H9 (cell line): Measurements from ENCODE around the gene TTN. TPM values are rescaled to one million over a fixed set of nuclear protein-coding genes. Genes with fewer than 3 reads are reported as not detected.

Experiments
- DNase-seq: peaks from one replicate; pipeline ENCODE4 v3.0.0-alpha.2; 2017
- H2AFZ ChIP-seq: one replicate; pipeline ENCODE4 v1.6.1; 2013; ENCODE audit warnings: mild to moderate bottlenecking, low read length, control low read depth, moderate library complexity
- H2AK5ac ChIP-seq: 2 replicates; pipeline ENCODE4 v1.6.1; 2013; ENCODE audit warnings: low read length, control low read depth, mixed read lengths; ENCODE audit not compliant: insufficient read length
- H2BK120ac ChIP-seq: one replicate; pipeline ENCODE4 v1.6.1; 2013; ENCODE audit warnings: low read depth, mild to moderate bottlenecking, low read length, control low read depth, inconsistent platforms; ENCODE audit not compliant: poor library complexity, severe bottlenecking
- H2BK12ac ChIP-seq: 2 replicates; pipeline ENCODE4 v1.6.1; 2013; ENCODE audit warnings: low read length, control low read depth, mixed read lengths, low read depth; ENCODE audit not compliant: insufficient read length
- H2BK15ac ChIP-seq: 2 replicates; pipeline ENCODE4 v1.6.1; 2013; ENCODE audit warnings: low read depth, low read length, control low read depth
- H2BK20ac ChIP-seq: one replicate; pipeline ENCODE4 v1.6.1; 2013; ENCODE audit warnings: low read depth, mild to moderate bottlenecking, low read length, control low read depth, inconsistent platforms; ENCODE audit not compliant: poor library complexity, severe bottlenecking
- H2BK5ac ChIP-seq: 2 replicates; pipeline ENCODE4 v1.6.1; 2013; ENCODE audit warnings: low read length, control low read depth, mixed read lengths; ENCODE audit not compliant: insufficient read length
- H3K14ac ChIP-seq: 2 replicates; pipeline ENCODE4 v1.6.1; 2013; ENCODE audit warnings: low read length, control low read depth; ENCODE audit not compliant: insufficient read depth
- H3K18ac ChIP-seq: 2 replicates; pipeline ENCODE4 v1.6.1; 2013; ENCODE audit warnings: low read depth, mild to moderate bottlenecking, mixed read lengths, low read length, control low read depth; ENCODE audit not compliant: insufficient read length
- H3K23ac ChIP-seq: 2 replicates; pipeline ENCODE4 v1.6.1; 2013; ENCODE audit warnings: low read length, control low read depth, mixed read lengths, low read depth; ENCODE audit not compliant: insufficient read length
- H3K23me2 ChIP-seq: 2 replicates; pipeline ENCODE4 v1.6.1; 2013; ENCODE audit warnings: low read depth, mild to moderate bottlenecking, mixed read lengths, low read length, control low read depth; ENCODE audit not compliant: insufficient read length, poor library complexity, severe bottlenecking
- H3K27ac ChIP-seq: 2 replicates; pipeline ENCODE4 v1.5.1; 2013; ENCODE audit warnings: low read length, control low read depth, mixed read lengths, low read depth; ENCODE audit not compliant: insufficient read length
- H3K27me3 ChIP-seq: 2 replicates; pipeline ENCODE4 v1.6.1; 2013; ENCODE audit warnings: low read length, control low read depth, inconsistent platforms; ENCODE audit not compliant: insufficient read depth
- H3K4ac ChIP-seq: 2 replicates; pipeline ENCODE4 v1.6.1; 2013; ENCODE audit warnings: low read depth, mild to moderate bottlenecking, control low read depth, inconsistent platforms, low read length, moderate library complexity
- H3K4me1 ChIP-seq: 2 replicates; pipeline ENCODE4 v1.6.1; 2013; ENCODE audit warnings: low read length, control low read depth, inconsistent platforms; ENCODE audit not compliant: insufficient read depth
- H3K4me2 ChIP-seq: 2 replicates; pipeline ENCODE4 v1.6.1; 2013; ENCODE audit warnings: low read length, control low read depth, mixed read lengths; ENCODE audit not compliant: insufficient read length, insufficient read depth
- H3K56ac ChIP-seq: 2 replicates; pipeline ENCODE4 v1.6.1; 2013; ENCODE audit warnings: low read depth, mild to moderate bottlenecking, mixed read lengths, low read length, control low read depth; ENCODE audit not compliant: insufficient read length
- H3K79me1 ChIP-seq: 2 replicates; pipeline ENCODE4 v1.6.1; 2013; ENCODE audit warnings: low read depth, mild to moderate bottlenecking, moderate library complexity, low read length, control low read depth, inconsistent platforms; ENCODE audit not compliant: insufficient read depth, poor library complexity, severe bottlenecking
- H3K79me2 ChIP-seq: 2 replicates; pipeline ENCODE4 v1.6.1; 2013; ENCODE audit warnings: low read length, control low read depth, inconsistent platforms; ENCODE audit not compliant: insufficient read depth
- H3K9ac ChIP-seq: 2 replicates; pipeline ENCODE4 v1.6.1; 2013; ENCODE audit warnings: low read length, control low read depth, mixed read lengths; ENCODE audit not compliant: insufficient read length; ENCODE audit errors: extremely low read depth
- H3K9me3 ChIP-seq: one replicate; pipeline ENCODE4 v1.6.1; 2013; ENCODE audit warnings: low read depth, low read length, inconsistent platforms; ENCODE audit not compliant: control insufficient read depth
- H3T11ph ChIP-seq: one replicate; pipeline ENCODE4 v1.6.1; 2013; ENCODE audit warnings: mild to moderate bottlenecking, low read length, control low read depth, inconsistent platforms
- H4K20me1 ChIP-seq: one replicate; pipeline ENCODE4 v1.6.1; 2013; ENCODE audit not compliant: control insufficient read depth, insufficient read length, insufficient read depth
- H4K5ac ChIP-seq: 2 replicates; pipeline ENCODE4 v1.6.1; 2013; ENCODE audit warnings: low read depth, mild to moderate bottlenecking, mixed read lengths, low read length, control low read depth; ENCODE audit not compliant: insufficient read length
- H4K8ac ChIP-seq: replicated peaks from 2 replicates; pipeline ENCODE4 v1.6.1; 2013; ENCODE audit warnings: low read length, control low read depth, mixed read lengths, low read depth; ENCODE audit not compliant: insufficient read length
- H4K91ac ChIP-seq: 2 replicates; pipeline ENCODE4 v1.6.1; 2013; ENCODE audit warnings: low read depth, mild to moderate bottlenecking, moderate library complexity, mixed read lengths, low read length, control low read depth; ENCODE audit not compliant: insufficient read length
- H3K27ac Mint-ChIP-seq, 3 experiments: 2 replicates in 2 of 3; 3 replicates in 1 of 3; pipeline ENCODE4 v1.8.0; 2020 to 2021; ENCODE audit warnings: mixed read lengths in 3 of 3, mild to moderate bottlenecking in 1 of 3, moderate library complexity in 1 of 3
- H3K27me3 Mint-ChIP-seq: 2 replicates; pipeline ENCODE4 v1.8.0; 2021; ENCODE audit warnings: low read depth, mild to moderate bottlenecking, moderate library complexity, mixed read lengths
- H3K36me3 Mint-ChIP-seq, 3 experiments: 2 replicates in 2 of 3; 3 replicates in 1 of 3; pipeline ENCODE4 v1.8.0; 2020 to 2021; ENCODE audit warnings: low read depth in 3 of 3, mixed read lengths in 3 of 3; ENCODE audit not compliant: insufficient read depth in 1 of 3
- H3K4me1 Mint-ChIP-seq, 2 experiments: 2 replicates each; pipeline ENCODE4 v1.8.0; 2020; ENCODE audit warnings: mixed read lengths in 2 of 2
- H3K4me3 Mint-ChIP-seq, 2 experiments: 2 replicates in 1 of 2; 3 replicates in 1 of 2; pipeline ENCODE4 v1.8.0; 2020 to 2021; ENCODE audit warnings: mild to moderate bottlenecking in 2 of 2, mixed read lengths in 2 of 2, moderate library complexity in 1 of 2
- H3K9me3 Mint-ChIP-seq, 2 experiments: 2 replicates in 1 of 2; 3 replicates in 1 of 2; pipeline ENCODE4 v1.8.0; 2020; ENCODE audit warnings: mild to moderate bottlenecking in 2 of 2, mixed read lengths in 2 of 2, moderate library complexity in 1 of 2
- WGBS: extraction: QIAGEN DNeasy Blood & Tissue Kit; methylation state at CpG from one replicate; pipeline ENCODE4 v1.1.7; 2013; ENCODE audit warnings: missing lambda C conversion rate, low lambda C conversion rate, mixed read lengths; ENCODE audit not compliant: insufficient read length; ENCODE audit errors: extremely low coverage; 5-methylcytosine and 5-hydroxymethylcytosine counted together
- total RNA-seq: library from RNA; stranded (reverse); gene quantifications from 2 replicates; pipeline ENCODE4 v1.2.1, GENCODE V29; 2021
- TF ChIP-seq, protein P1 (sequence below): fragments of 200-600 bp; sonication (generic); conservative IDR thresholded peaks from 3 replicates; pipeline ENCODE4 v1.8.0; 2021; ENCODE audit warnings: antibody characterized with exemption, mild to moderate bottlenecking

Gene TTN
- total RNA-seq, 1 experiment from 2014 or later = 0.70 TPM

DNA sequence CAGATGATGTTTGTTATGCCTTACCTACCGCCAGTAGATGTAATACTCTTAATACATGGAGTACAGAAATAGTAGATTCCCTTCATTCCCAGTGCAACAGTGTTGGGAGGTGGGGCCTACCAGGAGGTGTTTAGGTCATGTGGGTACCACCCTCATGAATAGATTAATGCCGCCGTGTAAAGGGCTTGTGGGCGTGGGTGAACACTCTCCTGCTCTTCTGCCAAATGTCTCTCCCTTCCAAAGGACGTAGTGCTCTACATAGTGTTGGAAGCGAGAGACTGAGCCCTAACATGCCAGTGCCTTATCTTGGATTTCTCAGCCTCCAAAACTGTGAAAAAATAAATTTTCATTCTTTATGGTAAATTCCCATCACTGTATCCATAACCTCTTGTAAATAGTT is 296.8 kb downstream of the TTN start:
- TF ChIP-seq, protein P1, sequence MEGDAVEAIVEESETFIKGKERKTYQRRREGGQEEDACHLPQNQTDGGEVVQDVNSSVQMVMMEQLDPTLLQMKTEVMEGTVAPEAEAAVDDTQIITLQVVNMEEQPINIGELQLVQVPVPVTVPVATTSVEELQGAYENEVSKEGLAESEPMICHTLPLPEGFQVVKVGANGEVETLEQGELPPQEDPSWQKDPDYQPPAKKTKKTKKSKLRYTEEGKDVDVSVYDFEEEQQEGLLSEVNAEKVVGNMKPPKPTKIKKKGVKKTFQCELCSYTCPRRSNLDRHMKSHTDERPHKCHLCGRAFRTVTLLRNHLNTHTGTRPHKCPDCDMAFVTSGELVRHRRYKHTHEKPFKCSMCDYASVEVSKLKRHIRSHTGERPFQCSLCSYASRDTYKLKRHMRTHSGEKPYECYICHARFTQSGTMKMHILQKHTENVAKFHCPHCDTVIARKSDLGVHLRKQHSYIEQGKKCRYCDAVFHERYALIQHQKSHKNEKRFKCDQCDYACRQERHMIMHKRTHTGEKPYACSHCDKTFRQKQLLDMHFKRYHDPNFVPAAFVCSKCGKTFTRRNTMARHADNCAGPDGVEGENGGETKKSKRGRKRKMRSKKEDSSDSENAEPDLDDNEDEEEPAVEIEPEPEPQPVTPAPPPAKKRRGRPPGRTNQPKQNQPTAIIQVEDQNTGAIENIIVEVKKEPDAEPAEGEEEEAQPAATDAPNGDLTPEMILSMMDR = no peak
- Histone ChIP-seq H3K27ac (no peak overlapping the region), H4K8ac (no peak overlapping the region), H3K56ac (no peak overlapping the region), H4K20me1 (no peaks in the 10 kb centered on the region), H3K79me2 (no peaks in the 10 kb centered on the region), H3K4me1 (no peaks in the 10 kb centered on the region), H2BK15ac (no peak overlapping the region), H3K23me2 (no peaks in the 10 kb centered on the region), H3K27me3 (no peaks in the 10 kb centered on the region), H2AFZ (no peak overlapping the region), H3K79me1 (no peaks in the 10 kb centered on the region), H3K4ac (no peak overlapping the region), H2BK20ac (no peak overlapping the region), H2AK5ac (no peak overlapping the region), H3T11ph (no peak overlapping the region), H2BK120ac (no peak overlapping the region), H3K4me2 (no peak overlapping the region), H3K9me3 (no peaks in the 10 kb centered on the region), H3K18ac (no peak overlapping the region), H4K91ac (no peak overlapping the region), H2BK12ac (no peak overlapping the region), H4K5ac (no peak overlapping the region), H2BK5ac (no peak overlapping the region), H3K9ac (no peak overlapping the region), H3K14ac (no peak overlapping the region), H3K23ac (no peak overlapping the region)
- Mint-ChIP-seq H3K36me3 (no peaks in the 10 kb centered on the region), H3K27me3 (no peaks in the 10 kb centered on the region), H3K4me3 (no peak overlapping the region), H3K27ac (no peak overlapping the region; a peak in 1 of 7 replicates), H3K9me3 (no peaks in the 10 kb centered on the region), H3K4me1 (peaks cover 19 to 22% of the 10 kb centered on the region in 2 experiments)
- WGBS = no CpG with 5 or more reads among the region's 6 CpGs
- no peak for DNase-seq
